ENCODE measurements around the gene GTPBP10.

Gene GTPBP10

GRCh38 chr7:90387470-90388240 lies 41.1 kb downstream of the GTPBP10 start:
- Histone ChIP-seq H3K27ac (ENCODE audit: low read length) (no peak overlapping the region), H3F3A (ENCODE audit: insufficient read depth, low read length) (no peaks in the 10 kb centered on the region), H2AFZ (ENCODE audit: low read length) (no peak overlapping the region), H3K9me3 (replicated peaks; ENCODE audit: insufficient read depth, low read length) (no peaks in the 10 kb centered on the region), H3K27me3 (replicated peaks; ENCODE audit: insufficient read depth, low read length) (no peaks in the 10 kb centered on the region), H3K9me2 (replicated peaks; ENCODE audit: insufficient read depth, low read length) (no peaks in the 10 kb centered on the region), H3K4me1 (ENCODE audit: low read length) (no peaks in the 10 kb centered on the region), H3K36me3 (replicated peaks; ENCODE audit: insufficient read depth, low read length) (peaks cover 5% of the 10 kb centered on the region; the same call in 1 of the 2 replicates), H4K20me1 (ENCODE audit: insufficient read depth, low read length) (no peaks in the 10 kb centered on the region), H3K4me2 (ENCODE audit: low read depth, low read length) (no peak overlapping the region), H3K79me2 (ENCODE audit: low read length) (no peaks in the 10 kb centered on the region), H3K4me3 (ENCODE audit: low read length) (no peak overlapping the region), H3K9ac (ENCODE audit: low read length) (no peak overlapping the region)
- TF ChIP-seq CTCF (IDR thresholded peaks at IDR 0.05; ENCODE audit: low read length), result no peak
- no peak for TF ChIP-seq EZH2phosphoT487 (IDR thresholded peaks at IDR 0.05; ENCODE audit: low read length)
- TF ChIP-seq EZH2 (optimal IDR thresholded peaks at IDR 0.05; ENCODE audit: low read depth, low read length), result no peak
- DNase-seq, result no peak

- H3K79me2 ChIP-seq (ENCODE audit: low read length), result no peaks in the 10 kb centered on the region
- H3K4me3 ChIP-seq (ENCODE audit: low read length), result no peak overlapping the region
- H3K27me3 ChIP-seq (replicated peaks; ENCODE audit: insufficient read depth, low read length), result no peaks in the 10 kb centered on the region
- H3K27ac ChIP-seq (ENCODE audit: low read length), result no peak overlapping the region
- H3K4me2 ChIP-seq (ENCODE audit: low read depth, low read length), result no peak overlapping the region
- DNase-seq, result no peak
- no peak for TF ChIP-seq CTCF (IDR thresholded peaks at IDR 0.05; ENCODE audit: low read length)
- H3K9me3 ChIP-seq (replicated peaks; ENCODE audit: insufficient read depth, low read length), result no peaks in the 10 kb centered on the region
- no peaks in the 10 kb centered on the region for H4K20me1 ChIP-seq (ENCODE audit: insufficient read depth, low read length)
- H3K36me3 ChIP-seq (replicated peaks; ENCODE audit: insufficient read depth, low read length), result no peaks in the 10 kb centered on the region
- H3K9me2 ChIP-seq (replicated peaks; ENCODE audit: insufficient read depth, low read length), result no peaks in the 10 kb centered on the region
- H3K9ac ChIP-seq (ENCODE audit: low read length), result no peak overlapping the region
- no peaks in the 10 kb centered on the region for H3F3A ChIP-seq (ENCODE audit: insufficient read depth, low read length)
- no peaks in the 10 kb centered on the region for H3K4me1 ChIP-seq (ENCODE audit: low read length)
- H2AFZ ChIP-seq (ENCODE audit: low read length), result no peak overlapping the region
Measured at GRCh38 chr7:90390926-90391325, 44.4 kb downstream of the GTPBP10 start.

GRCh38 chr7:90391488-90391887 lies 45.0 kb downstream of the GTPBP10 start:
- H3K9me3 ChIP-seq (replicated peaks; ENCODE audit: insufficient read depth, low read length), result no peaks in the 10 kb centered on the region
- no peaks in the 10 kb centered on the region for H3K9me2 ChIP-seq (replicated peaks; ENCODE audit: insufficient read depth, low read length)
- no peak overlapping the region for H3K27ac ChIP-seq (ENCODE audit: low read length)
- no peak overlapping the region for H2AFZ ChIP-seq (ENCODE audit: low read length)
- H3K4me3 ChIP-seq (ENCODE audit: low read length), result no peak overlapping the region
- no peaks in the 10 kb centered on the region for H4K20me1 ChIP-seq (ENCODE audit: insufficient read depth, low read length)
- no peak overlapping the region for H3K9ac ChIP-seq (ENCODE audit: low read length)
- H3K4me1 ChIP-seq (ENCODE audit: low read length), result no peaks in the 10 kb centered on the region
- no peaks in the 10 kb centered on the region for H3F3A ChIP-seq (ENCODE audit: insufficient read depth, low read length)
- H3K4me2 ChIP-seq (ENCODE audit: low read depth, low read length), result no peak overlapping the region
- H3K27me3 ChIP-seq (replicated peaks; ENCODE audit: insufficient read depth, low read length), result no peaks in the 10 kb centered on the region
- H3K79me2 ChIP-seq (ENCODE audit: low read length), result no peaks in the 10 kb centered on the region
- H3K36me3 ChIP-seq (replicated peaks; ENCODE audit: insufficient read depth, low read length), result no peaks in the 10 kb centered on the region
- DNase-seq, result no peak
- TF ChIP-seq EZH2 (optimal IDR thresholded peaks at IDR 0.05; ENCODE audit: low read depth, low read length), result no peak
- no peak for TF ChIP-seq CTCF (IDR thresholded peaks at IDR 0.05; ENCODE audit: low read length)
- no peak for TF ChIP-seq EZH2phosphoT487 (IDR thresholded peaks at IDR 0.05; ENCODE audit: low read length)
